Heart left ventricle (tissue), 16 donors: ENCODE results near the gene KIRREL3. TPM values are rescaled to one million over a fixed set of nuclear protein-coding genes. Genes with fewer than 3 reads are reported as not detected.

Source experiments
- ATAC-seq, 4 donors: fragments of 200-7000 bp; cut with Tn5 transposase; one replicate each; pipeline ENCODE4 v1.9.1; 2020 to 2022; ENCODE audit warnings: moderate library complexity in 4 of 4, mild to moderate bottlenecking in 3 of 4, moderate number of reproducible peaks in 1 of 4
- DNase-seq, 5 donors: peaks; one replicate each; pipeline ENCODE4 v3.0.0-alpha.2; 2020
- H3K27ac ChIP-seq, 12 donors: fragments of 200-600 bp; sonication (generic) in 4 of 12; one replicate each; pipeline versions ENCODE4 v1.5.0 to v1.8.0; 2016 to 2022; ENCODE audit warnings: mild to moderate bottlenecking in 2 of 12
- H3K27me3 ChIP-seq, 9 donors: fragments of 200-600 bp; sonication (generic) in 2 of 9; one replicate each; pipeline versions ENCODE4 v1.5.1 to v1.8.0; 2016 to 2022; ENCODE audit warnings: mild to moderate bottlenecking in 3 of 9
- H3K36me3 ChIP-seq, 9 donors: fragments of 200-600 bp; sonication (generic) in 2 of 9; one replicate each; pipeline versions ENCODE4 v1.5.0 to v1.8.0; 2018 to 2022; ENCODE audit warnings: mild to moderate bottlenecking in 2 of 9
- H3K4me1 ChIP-seq, 12 donors: fragments of 200-600 bp; sonication (generic) in 4 of 12; one replicate each; pipeline versions ENCODE4 v1.5.0 to v1.8.0; 2016 to 2022; ENCODE audit warnings: mild to moderate bottlenecking in 3 of 12
- H3K4me3 ChIP-seq, 12 donors: fragments of 200-600 bp; sonication (generic) in 4 of 12; one replicate each; pipeline versions ENCODE4 v1.5.0 to v1.8.0; 2017 to 2022; ENCODE audit warnings: mild to moderate bottlenecking in 9 of 12, moderate library complexity in 4 of 12
- H3K9me3 ChIP-seq, 12 donors: fragments of 200-600 bp; sonication (generic) in 4 of 12; one replicate each; pipeline versions ENCODE4 v1.5.0 to v1.8.0; 2016 to 2022; ENCODE audit warnings: mild to moderate bottlenecking in 1 of 12
- POLR2A ChIP-seq, 2 donors: fragments of 450-650 bp; IDR thresholded peaks; one replicate each; pipeline ENCODE4 v1.6.1; 2017; ENCODE audit warnings: antibody characterized with exemption in 2 of 2, mild to moderate bottlenecking in 2 of 2, moderate library complexity in 2 of 2
- WGBS, 4 donors: extraction: QIAGEN DNeasy Blood & Tissue Kit in 2 of 4; methylation state at CpG; one replicate each; pipeline versions ENCODE4 v1.1.5 to v1.1.7; 2013 to 2018; 5-methylcytosine and 5-hydroxymethylcytosine counted together
- intact Hi-C, 10 donors: fragments of 100-400 bp; cut with DNase I; formaldehyde crosslinking; loops; one replicate each; pipeline versions ENCODE4 v1.11.1 to v1.14.2; 2022
- polyA plus RNA-seq, 2 donors: library from polyadenylated mRNA; stranded (reverse); fragments of 200-250 nt; gene quantifications; one replicate each; pipeline ENCODE4 v1.2.3, GENCODE V29; 2013
- total RNA-seq, 9 donors: library from RNA; depleted of rRNA in 2 of 9; stranded (reverse); fragments of >200 nt in 2 of 9; fragmentation: NEBNext Ultra II Directional in 3 of 9; extraction: Animal tissue kit (Norgen Biotek cat#: 25700) in 3 of 9; gene quantifications; one replicate each; pipeline versions ENCODE4 v1.1.0 to v1.2.4, GENCODE V29; 2016 to 2023
- TF ChIP-seq, protein P1 (sequence below), 12 donors: fragments of 200-600 bp; sonication (generic) in 4 of 12; IDR thresholded peaks; one replicate each; pipeline versions ENCODE4 v1.5.0 to v1.8.0; 2018 to 2022; ENCODE audit warnings: antibody characterized with exemption in 12 of 12, mild to moderate bottlenecking in 5 of 12
- donor health status: ischemic (EF 13 %, LVEDD 7.1; RV severe dilation, severe dysfunction).
- donor health status: healthy with polysubstance abuse.
- donor health status: DM: no; HTN: yes; CAD: no.
- donor health status: DM: no; HTN: no; CAD: no.
- donor health status: ischemic (EF 25% LVEDD 6.9; RV normal size, moderate dysfunction).
- donor health status: ischemic (EF 25% LVEDD 5.7; RV mildly dilated, moderate dysfunction).
- donor health status: healthy.
- donor health status: DM: yes; HTN: yes; CAD: no.
- donor health status: ischemic (EF 35%, LVEDD 5.7; RV mildly dilated, moderate dysfunction).
- donor health status: nonischemic (EF 11% LVEDD 7.7; RV severe dilation, severe dysfunction).
- donor health status: DM: yes; HTN: yes; CAD: no.
- donor health status: PGD.
- donor health status: ischemic (EF 29% LVEDD 5.4; RV normal size, mild dysfunction).
- donor health status: nonischemic (EF 23%, LVEDD 6.1; RV moderate dilation, normal function).

The KIRREL3 gene
- total and polyA plus RNA-seq, 11 donors = 0.08 to 1.3 (median 0.27) TPM

DNA sequence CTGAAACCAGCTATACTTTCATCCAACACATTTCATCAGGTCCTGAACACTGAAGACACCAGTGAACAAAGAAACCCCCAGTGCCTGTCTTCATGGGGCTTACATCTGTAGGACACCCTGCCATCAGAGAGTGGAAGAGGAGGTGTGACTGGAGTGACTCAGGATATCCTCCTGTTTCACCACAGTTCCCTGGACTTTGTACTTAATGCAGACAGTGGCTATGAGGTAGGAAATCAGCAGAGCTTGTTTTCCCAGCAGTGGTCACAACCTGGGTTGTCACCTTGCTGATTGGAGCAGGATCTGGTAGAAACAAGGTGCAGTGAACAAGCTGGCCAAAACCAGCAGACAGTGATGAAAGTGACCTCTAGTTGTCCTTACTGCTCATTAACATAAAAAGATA lies 128.8 kb downstream of the KIRREL3 start:
- Histone ChIP-seq H3K27ac (no peak overlapping the region), H3K4me1 (no peaks in the 10 kb centered on the region), H3K27me3 (peaks cover 0 to 23% (median 0%) of the 10 kb centered on the region in 9 donors), H3K4me3 (no peak overlapping the region), H3K9me3 (no peaks in the 10 kb centered on the region), H3K36me3 (no peaks in the 10 kb centered on the region)
- intact Hi-C loops = no loop called here
- no peak for ATAC-seq
- TF ChIP-seq, protein P1, sequence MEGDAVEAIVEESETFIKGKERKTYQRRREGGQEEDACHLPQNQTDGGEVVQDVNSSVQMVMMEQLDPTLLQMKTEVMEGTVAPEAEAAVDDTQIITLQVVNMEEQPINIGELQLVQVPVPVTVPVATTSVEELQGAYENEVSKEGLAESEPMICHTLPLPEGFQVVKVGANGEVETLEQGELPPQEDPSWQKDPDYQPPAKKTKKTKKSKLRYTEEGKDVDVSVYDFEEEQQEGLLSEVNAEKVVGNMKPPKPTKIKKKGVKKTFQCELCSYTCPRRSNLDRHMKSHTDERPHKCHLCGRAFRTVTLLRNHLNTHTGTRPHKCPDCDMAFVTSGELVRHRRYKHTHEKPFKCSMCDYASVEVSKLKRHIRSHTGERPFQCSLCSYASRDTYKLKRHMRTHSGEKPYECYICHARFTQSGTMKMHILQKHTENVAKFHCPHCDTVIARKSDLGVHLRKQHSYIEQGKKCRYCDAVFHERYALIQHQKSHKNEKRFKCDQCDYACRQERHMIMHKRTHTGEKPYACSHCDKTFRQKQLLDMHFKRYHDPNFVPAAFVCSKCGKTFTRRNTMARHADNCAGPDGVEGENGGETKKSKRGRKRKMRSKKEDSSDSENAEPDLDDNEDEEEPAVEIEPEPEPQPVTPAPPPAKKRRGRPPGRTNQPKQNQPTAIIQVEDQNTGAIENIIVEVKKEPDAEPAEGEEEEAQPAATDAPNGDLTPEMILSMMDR (IDR thresholded peaks at IDR 0.05) = no peak
- TF ChIP-seq POLR2A (IDR thresholded peaks at IDR 0.05) = no peak
- no peak for DNase-seq

DNA sequence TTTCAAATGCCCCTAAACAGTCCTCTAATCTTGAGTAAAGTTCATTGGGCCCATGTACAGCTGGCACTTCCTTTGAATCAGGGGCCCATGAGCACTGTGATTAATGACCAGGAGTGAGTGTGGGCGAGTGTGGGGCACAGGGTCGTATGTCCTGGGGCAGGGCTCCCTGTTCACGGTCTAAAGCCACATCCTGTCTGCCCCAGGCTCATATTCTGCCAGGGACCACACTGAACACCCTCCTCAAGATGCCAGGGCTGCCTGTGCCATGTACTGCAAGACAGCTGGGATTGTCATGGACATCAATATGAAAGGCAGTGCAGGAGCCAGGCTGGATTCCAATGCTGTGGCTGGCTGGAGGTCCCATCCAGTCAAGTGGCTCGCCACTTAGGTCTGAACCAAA lies 130.5 kb downstream of the KIRREL3 start:
- DNase-seq (no peak), ATAC-seq (no peak)
- TF ChIP-seq, protein P1 (IDR thresholded peaks at IDR 0.05) = no peak
- TF ChIP-seq POLR2A (IDR thresholded peaks at IDR 0.05) = no peak
- peaks cover 0 to 26% (median 5%) of the 10 kb centered on the region in 9 donors for H3K27me3 ChIP-seq
- no peaks in the 10 kb centered on the region for H3K9me3 ChIP-seq
- H3K27ac ChIP-seq = no peak overlapping the region
- no peaks in the 10 kb centered on the region for H3K36me3 ChIP-seq
- H3K4me3 ChIP-seq = no peak overlapping the region
- 63 to 73% (median 67%) methylated on average over 3 to 4 of the region's 4 CpGs for WGBS, 4 donors
- intact Hi-C loops = no loop called here
- H3K4me1 ChIP-seq = no peaks in the 10 kb centered on the region

DNA sequence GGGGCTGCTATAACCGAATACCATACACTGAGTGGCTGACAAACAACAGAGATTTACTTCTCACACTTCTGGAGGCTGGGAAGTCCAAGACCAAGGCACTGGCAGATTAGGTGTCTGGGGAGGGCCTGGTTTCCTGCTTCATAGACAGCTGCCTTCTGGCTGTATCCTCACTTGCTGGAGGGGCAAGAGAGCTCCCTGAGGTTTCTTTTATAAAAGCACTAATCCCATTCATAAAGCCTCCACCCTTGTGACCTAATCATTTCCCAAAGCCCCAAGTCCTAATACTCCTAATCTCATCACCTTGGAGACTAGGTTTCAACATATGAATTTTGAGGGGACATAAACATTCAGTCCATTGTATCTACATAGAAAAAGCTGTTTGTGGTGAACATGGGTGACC lies 131.8 kb downstream of the KIRREL3 start:
- no peak overlapping the region for H3K4me3 ChIP-seq
- ATAC-seq (no peak), DNase-seq (no peak)
- H3K36me3 ChIP-seq = no peaks in the 10 kb centered on the region
- no peaks in the 10 kb centered on the region for H3K4me1 ChIP-seq
- peaks cover 0 to 27% (median 6%) of the 10 kb centered on the region in 9 donors for H3K27me3 ChIP-seq
- no peak overlapping the region for H3K27ac ChIP-seq
- 29 to 58% (median 49%) methylated on average over 1 of the region's 1 CpG for WGBS, 4 donors
- intact Hi-C loops = no loop called here
- H3K9me3 ChIP-seq = no peaks in the 10 kb centered on the region
- no peak for TF ChIP-seq POLR2A (IDR thresholded peaks at IDR 0.05)
- TF ChIP-seq, protein P1 (IDR thresholded peaks at IDR 0.05) = no peak

DNA sequence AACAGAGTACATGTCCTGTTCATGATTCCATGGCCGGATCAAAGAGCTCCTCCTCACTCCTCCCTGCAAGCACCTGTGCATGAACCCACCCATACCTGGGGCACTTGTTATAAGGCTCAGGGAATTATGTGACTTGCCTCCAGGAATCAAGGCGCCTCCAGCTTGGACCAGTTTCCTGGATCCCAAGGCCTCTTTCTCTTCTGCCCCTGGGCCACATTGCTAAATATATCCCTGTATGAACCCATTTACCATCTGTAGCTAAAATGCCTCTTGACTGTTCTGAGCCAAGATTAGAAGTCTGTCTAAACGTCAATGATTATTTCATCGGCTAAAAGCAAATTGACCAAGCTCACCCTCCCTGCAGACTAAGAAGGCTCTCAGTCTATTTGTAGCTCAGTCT lies 135.6 kb downstream of the KIRREL3 start:
- no peaks in the 10 kb centered on the region for H3K9me3 ChIP-seq
- no peaks in the 10 kb centered on the region for H3K4me1 ChIP-seq
- TF ChIP-seq, protein P1 (IDR thresholded peaks at IDR 0.05) = no peak
- no peak for TF ChIP-seq POLR2A (IDR thresholded peaks at IDR 0.05)
- DNase-seq (no peak), ATAC-seq (no peak)
- intact Hi-C loops = no loop called here
- no peaks in the 10 kb centered on the region for H3K36me3 ChIP-seq
- H3K27ac ChIP-seq = no peak overlapping the region
- 73 to 80% (median 76%) methylated on average over 4 of the region's 4 CpGs for WGBS, 4 donors
- H3K4me3 ChIP-seq = no peak overlapping the region
- peaks cover 0 to 37% (median 6%) of the 10 kb centered on the region in 9 donors for H3K27me3 ChIP-seq
